WTC11 (cell line): ENCODE measurements around the gene NEURL1.

Source experiments
- CREB1 ChIP-seq: sonication (generic); formaldehyde crosslinking; IDR thresholded peaks from 2 replicates; pipeline ENCODE4 v1.8.0; 2023; ENCODE audit warnings: mild to moderate bottlenecking, missing genetic modification reagents
- ELF4 ChIP-seq: sonication (generic); formaldehyde crosslinking; IDR thresholded peaks from 2 replicates; pipeline ENCODE4 v1.8.1; 2022; ENCODE audit warnings: low read depth, mild to moderate bottlenecking, moderate library complexity, missing genetic modification reagents
- FOXJ3 ChIP-seq: sonication (generic); formaldehyde crosslinking; IDR thresholded peaks from 2 replicates; pipeline ENCODE4 v1.9.0; 2021; ENCODE audit warnings: missing genetic modification reagents, mild to moderate bottlenecking, borderline replicate concordance
- FOXP1 ChIP-seq: sonication (generic); formaldehyde crosslinking; IDR thresholded peaks from 2 replicates; pipeline ENCODE4 v1.8.0; 2022; ENCODE audit warnings: missing genetic modification reagents, mild to moderate bottlenecking, moderate library complexity, borderline replicate concordance
- NFYB ChIP-seq: sonication (generic); formaldehyde crosslinking; conservative IDR thresholded peaks from 2 replicates; pipeline ENCODE4 v1.8.0; 2022; ENCODE audit warnings: low read depth, missing genetic modification reagents
- SP1 ChIP-seq: sonication (generic); formaldehyde crosslinking; conservative IDR thresholded peaks from 2 replicates; pipeline ENCODE4 v1.8.1; 2022; ENCODE audit warnings: missing genetic modification reagents
- TCF7 ChIP-seq: sonication (generic); formaldehyde crosslinking; IDR thresholded peaks from 2 replicates; pipeline ENCODE4 v1.8.0; 2022; ENCODE audit warnings: mild to moderate bottlenecking, low read depth, missing genetic modification reagents, moderate library complexity
- TP53 ChIP-seq: sonication (generic); formaldehyde crosslinking; IDR thresholded peaks from 2 replicates; pipeline ENCODE4 v1.8.1; 2023; ENCODE audit warnings: mild to moderate bottlenecking, missing genetic modification reagents
- TF ChIP-seq, protein P1 (sequence below): fragments of 200-600 bp; IDR thresholded peaks from 2 replicates; pipeline ENCODE4 v1.8.0; 2022; ENCODE audit warnings: antibody characterized with exemption
- TF ChIP-seq, protein P2 (sequence below): sonication (generic); formaldehyde crosslinking; IDR thresholded peaks from 2 replicates; pipeline ENCODE4 v1.8.1; 2023; ENCODE audit warnings: mild to moderate bottlenecking, missing genetic modification reagents
- TF ChIP-seq, protein P3 (sequence below): sonication (generic); formaldehyde crosslinking; IDR thresholded peaks from 2 replicates; pipeline ENCODE4 v1.8.1; 2022; ENCODE audit warnings: low read depth, mild to moderate bottlenecking, moderate library complexity, missing genetic modification reagents, borderline replicate concordance
- TF ChIP-seq, protein P4 (sequence below): sonication (generic); formaldehyde crosslinking; IDR thresholded peaks from 2 replicates; pipeline ENCODE4 v1.8.0; 2022; ENCODE audit warnings: mild to moderate bottlenecking, missing genetic modification reagents

DNA sequence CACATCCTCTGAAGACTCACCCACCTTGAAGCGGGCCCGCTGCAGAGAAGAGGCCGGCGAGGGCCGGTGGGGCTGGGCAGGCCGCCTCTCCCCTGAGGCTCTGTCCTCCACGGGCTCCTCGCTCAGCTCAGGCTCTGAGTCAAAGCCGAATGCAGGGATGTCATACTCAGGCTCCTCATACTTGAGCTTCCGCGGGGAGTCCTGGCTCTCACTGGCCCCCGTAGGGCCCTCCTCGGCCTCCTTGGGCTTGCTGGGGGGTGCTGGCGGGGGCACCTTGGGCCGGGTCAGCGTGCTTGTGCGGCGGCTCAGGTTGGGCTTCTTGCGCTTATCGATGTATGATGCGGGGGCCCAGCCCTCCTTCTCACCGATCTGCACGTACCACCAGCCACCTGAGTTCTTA lies 109.9 kb downstream of the NEURL1 start:
- TF ChIP-seq CREB1 (CRISPR knock-in tag) (no peak), TP53 (CRISPR knock-in tag) (no peak), FOXP1 (no peak), FOXJ3 (CRISPR knock-in tag) (no peak), ELF4 (CRISPR knock-in tag) (no peak), NFYB (CRISPR knock-in tag) (no peak), TCF7 (no peak), SP1 (CRISPR knock-in tag) (no peak)
- TF ChIP-seq, protein P1, sequence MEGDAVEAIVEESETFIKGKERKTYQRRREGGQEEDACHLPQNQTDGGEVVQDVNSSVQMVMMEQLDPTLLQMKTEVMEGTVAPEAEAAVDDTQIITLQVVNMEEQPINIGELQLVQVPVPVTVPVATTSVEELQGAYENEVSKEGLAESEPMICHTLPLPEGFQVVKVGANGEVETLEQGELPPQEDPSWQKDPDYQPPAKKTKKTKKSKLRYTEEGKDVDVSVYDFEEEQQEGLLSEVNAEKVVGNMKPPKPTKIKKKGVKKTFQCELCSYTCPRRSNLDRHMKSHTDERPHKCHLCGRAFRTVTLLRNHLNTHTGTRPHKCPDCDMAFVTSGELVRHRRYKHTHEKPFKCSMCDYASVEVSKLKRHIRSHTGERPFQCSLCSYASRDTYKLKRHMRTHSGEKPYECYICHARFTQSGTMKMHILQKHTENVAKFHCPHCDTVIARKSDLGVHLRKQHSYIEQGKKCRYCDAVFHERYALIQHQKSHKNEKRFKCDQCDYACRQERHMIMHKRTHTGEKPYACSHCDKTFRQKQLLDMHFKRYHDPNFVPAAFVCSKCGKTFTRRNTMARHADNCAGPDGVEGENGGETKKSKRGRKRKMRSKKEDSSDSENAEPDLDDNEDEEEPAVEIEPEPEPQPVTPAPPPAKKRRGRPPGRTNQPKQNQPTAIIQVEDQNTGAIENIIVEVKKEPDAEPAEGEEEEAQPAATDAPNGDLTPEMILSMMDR, result no peak
- TF ChIP-seq, protein P2, sequence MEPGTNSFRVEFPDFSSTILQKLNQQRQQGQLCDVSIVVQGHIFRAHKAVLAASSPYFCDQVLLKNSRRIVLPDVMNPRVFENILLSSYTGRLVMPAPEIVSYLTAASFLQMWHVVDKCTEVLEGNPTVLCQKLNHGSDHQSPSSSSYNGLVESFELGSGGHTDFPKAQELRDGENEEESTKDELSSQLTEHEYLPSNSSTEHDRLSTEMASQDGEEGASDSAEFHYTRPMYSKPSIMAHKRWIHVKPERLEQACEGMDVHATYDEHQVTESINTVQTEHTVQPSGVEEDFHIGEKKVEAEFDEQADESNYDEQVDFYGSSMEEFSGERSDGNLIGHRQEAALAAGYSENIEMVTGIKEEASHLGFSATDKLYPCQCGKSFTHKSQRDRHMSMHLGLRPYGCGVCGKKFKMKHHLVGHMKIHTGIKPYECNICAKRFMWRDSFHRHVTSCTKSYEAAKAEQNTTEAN (CRISPR knock-in tag), result no peak
- TF ChIP-seq, protein P3, sequence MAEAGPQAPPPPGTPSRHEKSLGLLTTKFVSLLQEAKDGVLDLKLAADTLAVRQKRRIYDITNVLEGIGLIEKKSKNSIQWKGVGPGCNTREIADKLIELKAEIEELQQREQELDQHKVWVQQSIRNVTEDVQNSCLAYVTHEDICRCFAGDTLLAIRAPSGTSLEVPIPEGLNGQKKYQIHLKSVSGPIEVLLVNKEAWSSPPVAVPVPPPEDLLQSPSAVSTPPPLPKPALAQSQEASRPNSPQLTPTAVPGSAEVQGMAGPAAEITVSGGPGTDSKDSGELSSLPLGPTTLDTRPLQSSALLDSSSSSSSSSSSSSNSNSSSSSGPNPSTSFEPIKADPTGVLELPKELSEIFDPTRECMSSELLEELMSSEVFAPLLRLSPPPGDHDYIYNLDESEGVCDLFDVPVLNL (CRISPR knock-in tag), result no peak
- TF ChIP-seq, protein P4, sequence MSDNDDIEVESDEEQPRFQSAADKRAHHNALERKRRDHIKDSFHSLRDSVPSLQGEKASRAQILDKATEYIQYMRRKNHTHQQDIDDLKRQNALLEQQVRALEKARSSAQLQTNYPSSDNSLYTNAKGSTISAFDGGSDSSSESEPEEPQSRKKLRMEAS (CRISPR knock-in tag), result no peak
